HEK293 (cell line): Measurements from ENCODE around the gene MLLT10.

Experiments used
- CTCF ChIA-PET: fragments of 350-600 bp; formaldehyde crosslinking; extraction: SDS; loops from one replicate; lab custom pipeline; 2021; ENCODE audit warnings: antibody characterized with exemption; lab: Yijun Ruan, JAX
- POLR2A ChIA-PET: fragments of 300-600 bp; formaldehyde crosslinking; extraction: SDS; loops from one replicate; lab custom pipeline; 2020; ENCODE audit warnings: antibody characterized with exemption, inconsistent platforms; lab: Yijun Ruan, JAX
- H3K27ac ChIP-seq: fragments of 200-500 bp; sonication (Bioruptor generic); 2 replicates; pipeline ENCODE4 v1.5.1; 2014; ENCODE audit warnings: low read depth, low read length, control low read depth, inconsistent platforms; ENCODE audit errors: extremely low read depth
- H3K36me3 ChIP-seq, 2 experiments: fragments of 200-500 bp in 1 of 2; sonication (Bioruptor generic) in 1 of 2; 1 replicate in 1 of 2; 2 replicates in 1 of 2; pipeline ENCODE4 v1.5.1; 2014 to 2017; ENCODE audit warnings: inconsistent platforms in 2 of 2, low read length in 2 of 2; ENCODE audit not compliant: control insufficient read depth in 2 of 2, insufficient read depth in 1 of 2
- H3K4me1 ChIP-seq: fragments of 200-500 bp; sonication (Bioruptor generic); 2 replicates; pipeline ENCODE4 v1.5.1; 2014; ENCODE audit warnings: mild to moderate bottlenecking, low read length, inconsistent platforms; ENCODE audit not compliant: control insufficient read depth, insufficient read depth
- H3K4me3 ChIP-seq: 2 replicates; pipeline ENCODE4 v1.5.1; 2011; ENCODE audit warnings: low read depth, mild to moderate bottlenecking, control low read depth, low read length, moderate library complexity
- H3K9me3 ChIP-seq: fragments of 200-500 bp; sonication (Bioruptor generic); 2 replicates; pipeline ENCODE4 v1.5.1; 2014; ENCODE audit warnings: low read depth, low read length, inconsistent platforms; ENCODE audit not compliant: control insufficient read depth, insufficient read depth
- KLF10 ChIP-seq: fragments of 450-650 bp; IDR thresholded peaks from 2 replicates; pipeline ENCODE4 v1.5.1; 2018; ENCODE audit warnings: missing biosample characterization, mild to moderate bottlenecking, missing genetic modification characterization
- SCRT1 ChIP-seq: fragments of 450-650 bp; formaldehyde crosslinking; IDR thresholded peaks from 2 replicates; pipeline ENCODE4 v1.5.1; 2016; ENCODE audit warnings: missing biosample characterization, missing genetic modification characterization, borderline replicate concordance
- SCRT2 ChIP-seq: fragments of 450-650 bp; formaldehyde crosslinking; IDR thresholded peaks from 2 replicates; pipeline ENCODE4 v1.5.1; 2016; ENCODE audit warnings: missing biosample characterization, missing genetic modification characterization
- SP3 ChIP-seq: fragments of 450-650 bp; formaldehyde crosslinking; IDR thresholded peaks from 2 replicates; pipeline ENCODE4 v1.5.1; 2016; ENCODE audit warnings: missing biosample characterization, missing genetic modification characterization
- ZNF10 ChIP-seq: fragments of 450-650 bp; formaldehyde crosslinking; IDR thresholded peaks from 2 replicates; pipeline ENCODE4 v1.5.1; 2017; ENCODE audit warnings: missing biosample characterization, missing genetic modification characterization
- ZNF157 ChIP-seq: fragments of 450-650 bp; formaldehyde crosslinking; IDR thresholded peaks from 2 replicates; pipeline ENCODE4 v1.5.1; 2016; ENCODE audit warnings: missing biosample characterization, missing genetic modification characterization
- ZNF169 ChIP-seq: fragments of 450-650 bp; formaldehyde crosslinking; IDR thresholded peaks from 2 replicates; pipeline ENCODE4 v1.5.1; 2016; ENCODE audit warnings: missing biosample characterization, missing genetic modification characterization
- ZNF223 ChIP-seq: fragments of 450-650 bp; formaldehyde crosslinking; IDR thresholded peaks from 2 replicates; pipeline ENCODE4 v1.5.1; 2016; ENCODE audit warnings: missing biosample characterization, missing genetic modification characterization
- ZNF23 ChIP-seq: fragments of 450-650 bp; formaldehyde crosslinking; IDR thresholded peaks from 2 replicates; pipeline ENCODE4 v1.5.1; 2016; ENCODE audit warnings: missing biosample characterization, missing genetic modification characterization, borderline replicate concordance
- ZNF341 ChIP-seq: fragments of 450-650 bp; formaldehyde crosslinking; IDR thresholded peaks from 2 replicates; pipeline ENCODE4; 2016; ENCODE audit warnings: low read depth, missing biosample characterization, missing genetic modification characterization
- ZNF501 ChIP-seq: fragments of 450-650 bp; formaldehyde crosslinking; IDR thresholded peaks from 2 replicates; pipeline ENCODE4 v1.5.1; 2016; ENCODE audit warnings: missing biosample characterization, missing genetic modification characterization
- ZNF560 ChIP-seq: fragments of 450-650 bp; formaldehyde crosslinking; IDR thresholded peaks from 2 replicates; pipeline ENCODE4 v1.5.1; 2017; ENCODE audit warnings: missing biosample characterization, missing genetic modification characterization, borderline replicate concordance
- ZNF610 ChIP-seq: fragments of 450-650 bp; formaldehyde crosslinking; IDR thresholded peaks from 2 replicates; pipeline ENCODE4 v1.5.1; 2016; ENCODE audit warnings: missing biosample characterization, missing genetic modification characterization, borderline replicate concordance
- ZNF621 ChIP-seq: fragments of 450-650 bp; formaldehyde crosslinking; IDR thresholded peaks from 2 replicates; pipeline ENCODE4 v1.5.1; 2017; ENCODE audit warnings: missing biosample characterization, missing genetic modification characterization
- ZNF623 ChIP-seq: fragments of 450-650 bp; formaldehyde crosslinking; IDR thresholded peaks from 2 replicates; pipeline ENCODE4 v1.5.1; 2016; ENCODE audit warnings: missing biosample characterization, missing genetic modification characterization
- ZNF624 ChIP-seq: fragments of 450-650 bp; formaldehyde crosslinking; IDR thresholded peaks from 2 replicates; pipeline ENCODE4 v1.5.1; 2017; ENCODE audit warnings: missing biosample characterization, missing genetic modification characterization
- ZNF747 ChIP-seq: fragments of 450-650 bp; formaldehyde crosslinking; IDR thresholded peaks from 2 replicates; pipeline ENCODE4 v1.5.1; 2016; ENCODE audit warnings: missing biosample characterization, missing genetic modification characterization
- ZNF76 ChIP-seq: fragments of 450-650 bp; formaldehyde crosslinking; IDR thresholded peaks from 2 replicates; pipeline ENCODE4; 2016; ENCODE audit warnings: low read depth, missing biosample characterization, missing genetic modification characterization, borderline replicate concordance
- ZSCAN16 ChIP-seq: fragments of 450-650 bp; formaldehyde crosslinking; IDR thresholded peaks from 2 replicates; pipeline ENCODE4 v1.5.1; 2016; ENCODE audit warnings: missing biosample characterization, missing genetic modification characterization
- TF ChIP-seq, protein P1 (sequence below): fragments of 450-650 bp; formaldehyde crosslinking; IDR thresholded peaks from 2 replicates; pipeline ENCODE4 v1.5.1; 2016; ENCODE audit warnings: missing biosample characterization, missing genetic modification characterization
- TF ChIP-seq, protein P2 (sequence below): fragments of 450-650 bp; formaldehyde crosslinking; IDR thresholded peaks from 2 replicates; pipeline ENCODE4 v1.5.1; 2016; ENCODE audit warnings: missing biosample characterization, missing genetic modification characterization
- TF ChIP-seq, protein P3 (sequence below): fragments of 450-650 bp; formaldehyde crosslinking; IDR thresholded peaks from 2 replicates; pipeline ENCODE4 v1.5.1; 2016; ENCODE audit warnings: missing biosample characterization, missing genetic modification characterization
- TF ChIP-seq, protein P4 (sequence below): fragments of 450-650 bp; IDR thresholded peaks from 2 replicates; pipeline ENCODE4 v1.5.1; 2018; ENCODE audit warnings: missing biosample characterization, missing genetic modification characterization

MLLT10 gene

DNA sequence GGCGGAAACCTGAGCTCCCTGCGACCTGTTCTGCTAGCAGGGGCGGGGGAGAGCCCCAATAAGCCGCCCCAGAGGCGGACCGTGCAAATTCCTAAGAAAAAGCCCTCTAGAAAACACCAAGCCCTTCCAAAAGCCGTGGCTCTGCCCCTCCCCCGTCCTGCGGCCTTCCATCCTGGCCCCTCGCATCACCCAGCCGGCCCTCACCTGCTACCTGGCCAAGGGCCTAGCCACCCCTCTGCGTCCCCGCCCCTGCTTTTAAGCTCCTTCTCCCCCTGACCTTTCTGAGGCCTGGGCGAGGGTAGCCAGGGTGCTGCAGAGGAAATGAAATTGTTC lies 33.5 kb upstream of the MLLT10 start:
- POLR2A ChIA-PET: no interaction called here
- Histone ChIP-seq H3K36me3 (no peaks in the 10 kb centered on the region), H3K4me3 (no peak overlapping the region), H3K27ac (no peak overlapping the region), H3K4me1 (peaks cover 10% of the 10 kb centered on the region), H3K9me3 (no peaks in the 10 kb centered on the region)
- TF ChIP-seq ZNF169 (tag by site-specific recombination) (no peak), ZNF621 (tag by site-specific recombination) (no peak), ZNF624 (no peak), ZNF341 (tag by site-specific recombination) (no peak), ZNF560 (no peak), ZNF76 (tag by site-specific recombination) (no peak), ZNF501 (tag by site-specific recombination) (no peak), ZNF157 (tag by site-specific recombination) (no peak), ZNF223 (tag by site-specific recombination) (no peak)
- TF ChIP-seq, protein P1, sequence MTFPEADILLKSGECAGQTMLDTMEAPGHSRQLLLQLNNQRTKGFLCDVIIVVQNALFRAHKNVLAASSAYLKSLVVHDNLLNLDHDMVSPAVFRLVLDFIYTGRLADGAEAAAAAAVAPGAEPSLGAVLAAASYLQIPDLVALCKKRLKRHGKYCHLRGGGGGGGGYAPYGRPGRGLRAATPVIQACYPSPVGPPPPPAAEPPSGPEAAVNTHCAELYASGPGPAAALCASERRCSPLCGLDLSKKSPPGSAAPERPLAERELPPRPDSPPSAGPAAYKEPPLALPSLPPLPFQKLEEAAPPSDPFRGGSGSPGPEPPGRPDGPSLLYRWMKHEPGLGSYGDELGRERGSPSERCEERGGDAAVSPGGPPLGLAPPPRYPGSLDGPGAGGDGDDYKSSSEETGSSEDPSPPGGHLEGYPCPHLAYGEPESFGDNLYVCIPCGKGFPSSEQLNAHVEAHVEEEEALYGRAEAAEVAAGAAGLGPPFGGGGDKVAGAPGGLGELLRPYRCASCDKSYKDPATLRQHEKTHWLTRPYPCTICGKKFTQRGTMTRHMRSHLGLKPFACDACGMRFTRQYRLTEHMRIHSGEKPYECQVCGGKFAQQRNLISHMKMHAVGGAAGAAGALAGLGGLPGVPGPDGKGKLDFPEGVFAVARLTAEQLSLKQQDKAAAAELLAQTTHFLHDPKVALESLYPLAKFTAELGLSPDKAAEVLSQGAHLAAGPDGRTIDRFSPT (tag by site-specific recombination): no peak
- TF ChIP-seq, protein P2, sequence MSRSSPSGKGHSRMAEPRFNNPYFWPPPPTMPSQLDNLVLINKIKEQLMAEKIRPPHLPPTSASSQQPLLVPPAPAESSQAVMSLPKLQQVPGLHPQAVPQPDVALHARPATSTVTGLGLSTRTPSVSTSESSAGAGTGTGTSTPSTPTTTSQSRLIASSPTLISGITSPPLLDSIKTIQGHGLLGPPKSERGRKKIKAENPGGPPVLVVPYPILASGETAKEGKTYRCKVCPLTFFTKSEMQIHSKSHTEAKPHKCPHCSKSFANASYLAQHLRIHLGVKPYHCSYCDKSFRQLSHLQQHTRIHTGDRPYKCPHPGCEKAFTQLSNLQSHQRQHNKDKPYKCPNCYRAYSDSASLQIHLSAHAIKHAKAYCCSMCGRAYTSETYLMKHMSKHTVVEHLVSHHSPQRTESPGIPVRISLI (tag by site-specific recombination): no peak
- CTCF ChIA-PET: interaction anchor here (0.6 kb wide), 1 partner anchor 169 kb away, joined by 3 read pairs; no protein-coding TSS in a partner anchor

DNA sequence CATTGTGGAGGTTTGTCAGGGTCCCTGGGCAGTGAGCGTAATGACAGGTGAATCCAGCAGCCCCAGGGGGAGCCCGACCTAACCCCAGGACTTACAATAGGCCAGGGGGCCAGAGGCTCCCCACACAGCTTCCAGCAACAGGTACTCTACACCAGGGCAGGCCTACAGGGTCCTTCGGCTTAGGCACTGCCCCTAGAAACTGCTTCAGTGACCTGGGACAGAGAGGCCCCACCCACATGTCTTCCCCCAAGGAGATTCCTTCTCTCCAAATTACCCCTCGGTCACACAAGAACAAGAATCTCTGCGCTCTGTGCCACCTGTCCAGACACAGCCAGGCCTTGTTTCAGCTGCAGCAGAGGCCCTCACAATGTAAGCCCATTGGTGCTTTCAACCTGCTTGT lies 32.9 kb upstream of the MLLT10 start:
- no peak overlapping the region for H3K27ac ChIP-seq
- no peaks in the 10 kb centered on the region for H3K36me3 ChIP-seq
- H3K4me1 ChIP-seq: peaks cover 15% of the 10 kb centered on the region
- H3K9me3 ChIP-seq: no peaks in the 10 kb centered on the region
- ChIA-PET CTCF (no interaction called here), POLR2A (no interaction called here)
- H3K4me3 ChIP-seq: no peak overlapping the region
- TF ChIP-seq ZSCAN16 (tag by site-specific recombination): no peak
- peak; percentile 79 for TF ChIP-seq SCRT2 (tag by site-specific recombination)
- TF ChIP-seq SCRT1 (tag by site-specific recombination): peak; percentile 55; the same call in 1 of the 2 replicates
- TF ChIP-seq, all 188 proteins: peak for 2

DNA sequence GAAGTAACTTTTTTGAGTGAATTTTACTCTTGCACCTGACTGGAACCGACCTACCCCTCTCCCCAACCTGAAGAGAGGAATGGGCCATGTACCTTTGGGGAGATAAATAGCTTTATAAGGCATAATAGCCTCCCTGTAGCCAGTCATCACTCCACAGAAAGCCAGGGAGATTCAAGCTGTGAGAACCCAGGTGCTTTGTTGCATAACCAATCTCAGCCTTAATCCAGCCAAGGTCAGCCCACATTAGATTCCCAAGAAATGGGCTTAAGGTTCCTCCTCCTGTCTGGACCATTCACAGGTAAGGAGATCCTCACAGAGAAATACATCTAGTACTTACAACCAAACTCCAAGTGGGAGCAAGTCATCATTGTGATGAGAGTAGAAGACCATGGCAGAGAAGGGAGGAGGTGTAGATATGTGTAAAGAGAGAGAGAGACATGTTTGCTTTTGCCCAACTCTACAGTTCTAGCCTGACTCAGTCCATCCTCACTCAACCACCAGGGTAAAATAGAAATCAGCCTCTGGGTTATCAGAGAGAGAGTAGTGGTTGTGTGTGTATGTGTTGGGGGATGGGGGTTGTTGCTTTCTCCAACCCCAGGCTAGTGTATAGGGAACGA lies 32.2 kb upstream of the MLLT10 start:
- Histone ChIP-seq H3K9me3 (no peaks in the 10 kb centered on the region), H3K36me3 (no peaks in the 10 kb centered on the region), H3K4me1 (peaks cover 15% of the 10 kb centered on the region), H3K4me3 (no peak overlapping the region), H3K27ac (no peak overlapping the region)
- POLR2A ChIA-PET: no interaction called here
- CTCF ChIA-PET: interaction anchor here (0.6 kb wide), 1 partner anchor 231 kb away, joined by 3 read pairs; no protein-coding TSS in a partner anchor
- TF ChIP-seq, protein P3, sequence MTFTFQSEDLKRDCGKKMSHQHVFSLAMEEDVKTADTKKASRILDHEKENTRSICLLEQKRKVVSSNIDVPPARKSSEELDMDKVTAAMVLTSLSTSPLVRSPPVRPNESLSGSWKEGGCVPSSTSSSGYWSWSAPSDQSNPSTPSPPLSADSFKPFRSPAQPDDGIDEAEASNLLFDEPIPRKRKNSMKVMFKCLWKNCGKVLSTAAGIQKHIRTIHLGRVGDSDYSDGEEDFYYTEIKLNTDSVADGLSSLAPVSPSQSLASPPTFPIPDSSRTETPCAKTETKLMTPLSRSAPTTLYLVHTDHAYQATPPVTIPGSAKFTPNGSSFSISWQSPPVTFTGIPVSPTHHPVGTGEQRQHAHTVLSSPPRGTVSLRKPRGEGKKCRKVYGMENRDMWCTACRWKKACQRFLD (tag by site-specific recombination): no peak
- TF ChIP-seq ZNF623 (no peak), ZNF610 (tag by site-specific recombination) (no peak), SP3 (tag by site-specific recombination) (no peak), KLF10 (tag by site-specific recombination) (no peak), ZNF621 (tag by site-specific recombination) (no peak), ZNF23 (no peak), ZNF10 (tag by site-specific recombination) (no peak), ZNF747 (tag by site-specific recombination) (no peak)
- TF ChIP-seq, protein P4, sequence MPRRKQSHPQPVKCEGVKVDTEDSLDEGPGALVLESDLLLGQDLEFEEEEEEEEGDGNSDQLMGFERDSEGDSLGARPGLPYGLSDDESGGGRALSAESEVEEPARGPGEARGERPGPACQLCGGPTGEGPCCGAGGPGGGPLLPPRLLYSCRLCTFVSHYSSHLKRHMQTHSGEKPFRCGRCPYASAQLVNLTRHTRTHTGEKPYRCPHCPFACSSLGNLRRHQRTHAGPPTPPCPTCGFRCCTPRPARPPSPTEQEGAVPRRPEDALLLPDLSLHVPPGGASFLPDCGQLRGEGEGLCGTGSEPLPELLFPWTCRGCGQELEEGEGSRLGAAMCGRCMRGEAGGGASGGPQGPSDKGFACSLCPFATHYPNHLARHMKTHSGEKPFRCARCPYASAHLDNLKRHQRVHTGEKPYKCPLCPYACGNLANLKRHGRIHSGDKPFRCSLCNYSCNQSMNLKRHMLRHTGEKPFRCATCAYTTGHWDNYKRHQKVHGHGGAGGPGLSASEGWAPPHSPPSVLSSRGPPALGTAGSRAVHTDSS (tag by site-specific recombination): no peak
